GM10266 (cell line): Measurements from ENCODE around the gene PTPN12.
A peak's percentile ranks its signal among the peaks of the same experiment; 100 is the strongest.
"Not testable (repeated sequence)": the region's sequence is repeated elsewhere in the genome, so short reads cannot be mapped to it uniquely, and the experiment has no call there.

Experiments
- DNase-seq: peaks from one replicate; pipeline ENCODE4 v3.0.0; 2012; ENCODE audit errors: extremely low spot score
- TF ChIP-seq, protein P1 (sequence below): IDR thresholded peaks from 2 replicates; pipeline ENCODE4 v1.5.1; 2012; ENCODE audit warnings: mild to moderate bottlenecking, low read depth; ENCODE audit not compliant: control insufficient read depth, insufficient read depth; ENCODE audit errors: missing control alignments

Gene PTPN12

DNA sequence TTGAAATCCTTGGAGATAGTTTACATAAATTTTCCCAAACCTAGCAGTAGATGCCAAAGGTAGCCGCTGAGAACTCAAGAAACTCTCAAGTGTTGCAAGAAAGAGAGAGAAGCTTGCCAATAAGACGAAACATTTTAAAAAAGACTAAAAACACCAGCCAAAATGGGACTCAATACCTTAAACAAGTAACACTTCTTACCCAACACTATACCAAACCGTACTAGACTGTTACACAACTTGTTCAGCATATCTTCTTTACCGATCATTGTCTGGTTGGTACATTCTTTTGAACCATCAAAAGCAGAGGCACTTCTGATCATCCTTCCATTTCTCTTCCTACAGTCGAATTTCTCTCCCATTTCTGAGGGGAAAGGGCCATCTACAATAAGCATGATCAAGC lies 4.8 kb upstream of the PTPN12 start:
- TF ChIP-seq, protein P1, sequence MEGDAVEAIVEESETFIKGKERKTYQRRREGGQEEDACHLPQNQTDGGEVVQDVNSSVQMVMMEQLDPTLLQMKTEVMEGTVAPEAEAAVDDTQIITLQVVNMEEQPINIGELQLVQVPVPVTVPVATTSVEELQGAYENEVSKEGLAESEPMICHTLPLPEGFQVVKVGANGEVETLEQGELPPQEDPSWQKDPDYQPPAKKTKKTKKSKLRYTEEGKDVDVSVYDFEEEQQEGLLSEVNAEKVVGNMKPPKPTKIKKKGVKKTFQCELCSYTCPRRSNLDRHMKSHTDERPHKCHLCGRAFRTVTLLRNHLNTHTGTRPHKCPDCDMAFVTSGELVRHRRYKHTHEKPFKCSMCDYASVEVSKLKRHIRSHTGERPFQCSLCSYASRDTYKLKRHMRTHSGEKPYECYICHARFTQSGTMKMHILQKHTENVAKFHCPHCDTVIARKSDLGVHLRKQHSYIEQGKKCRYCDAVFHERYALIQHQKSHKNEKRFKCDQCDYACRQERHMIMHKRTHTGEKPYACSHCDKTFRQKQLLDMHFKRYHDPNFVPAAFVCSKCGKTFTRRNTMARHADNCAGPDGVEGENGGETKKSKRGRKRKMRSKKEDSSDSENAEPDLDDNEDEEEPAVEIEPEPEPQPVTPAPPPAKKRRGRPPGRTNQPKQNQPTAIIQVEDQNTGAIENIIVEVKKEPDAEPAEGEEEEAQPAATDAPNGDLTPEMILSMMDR, result no peak
- no peak for DNase-seq

DNA sequence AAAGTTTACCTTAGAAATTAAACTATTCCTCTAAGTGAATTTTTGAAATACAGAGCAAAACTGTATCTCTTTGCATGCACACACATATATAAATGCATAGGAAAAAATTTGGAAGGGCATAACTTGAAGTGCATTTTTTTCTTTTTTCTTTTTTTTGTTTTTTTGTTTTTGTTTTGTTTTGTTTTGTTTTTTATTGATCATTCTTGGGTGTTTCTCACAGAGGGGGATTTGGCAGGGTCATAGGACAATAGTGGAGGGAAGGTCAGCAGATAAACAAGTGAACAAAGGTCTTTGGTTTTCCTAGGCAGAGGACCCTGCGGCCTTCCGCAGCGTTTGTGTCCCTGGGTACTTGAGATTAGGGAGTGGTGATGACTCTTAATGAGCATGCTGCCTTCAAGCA lies 4.4 kb upstream of the PTPN12 start:
- DNase-seq, result not testable (repeated sequence)

DNA sequence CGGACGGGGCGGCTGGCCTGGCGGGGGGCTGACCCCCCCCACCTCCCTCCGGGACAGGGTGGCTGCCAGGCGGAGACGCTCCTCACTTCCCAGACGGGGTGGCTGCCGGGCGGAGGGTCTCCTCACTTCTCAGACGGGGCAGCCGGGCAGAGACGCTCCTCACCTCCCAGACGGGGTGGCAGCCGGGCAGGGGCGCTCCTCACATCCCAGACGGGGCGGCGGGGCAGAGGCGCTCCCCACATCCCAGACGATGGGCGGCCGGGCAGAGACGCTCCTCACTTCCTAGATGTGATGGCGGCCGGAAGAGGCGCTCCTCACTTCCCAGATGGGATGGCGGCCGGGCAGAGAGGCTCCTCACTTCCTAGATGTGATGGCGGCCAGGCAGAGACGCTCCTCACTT lies 3.0 kb upstream of the PTPN12 start:
- not testable (repeated sequence) for DNase-seq

DNA sequence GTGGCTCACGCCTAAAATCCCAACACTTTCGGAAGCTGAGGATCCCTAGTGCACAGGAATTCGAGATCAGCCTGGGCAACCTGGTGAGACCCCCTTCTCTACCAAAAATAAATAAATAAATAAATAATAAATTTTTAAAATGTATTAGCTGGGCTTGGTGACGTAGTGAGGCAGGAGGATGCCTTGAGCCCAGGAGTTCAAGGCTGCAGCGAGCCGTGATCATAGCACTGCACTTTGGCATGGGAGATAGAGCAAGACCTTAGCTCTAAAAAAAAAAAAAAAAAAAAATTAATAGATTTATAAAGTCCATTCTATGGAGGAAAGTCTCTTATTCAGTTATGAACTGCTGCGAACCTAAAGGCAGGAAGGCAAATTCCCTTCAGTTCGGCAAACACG lies 1.1 kb upstream of the PTPN12 start:
- DNase-seq, result no peak
- TF ChIP-seq, protein P1, result no peak

DNA sequence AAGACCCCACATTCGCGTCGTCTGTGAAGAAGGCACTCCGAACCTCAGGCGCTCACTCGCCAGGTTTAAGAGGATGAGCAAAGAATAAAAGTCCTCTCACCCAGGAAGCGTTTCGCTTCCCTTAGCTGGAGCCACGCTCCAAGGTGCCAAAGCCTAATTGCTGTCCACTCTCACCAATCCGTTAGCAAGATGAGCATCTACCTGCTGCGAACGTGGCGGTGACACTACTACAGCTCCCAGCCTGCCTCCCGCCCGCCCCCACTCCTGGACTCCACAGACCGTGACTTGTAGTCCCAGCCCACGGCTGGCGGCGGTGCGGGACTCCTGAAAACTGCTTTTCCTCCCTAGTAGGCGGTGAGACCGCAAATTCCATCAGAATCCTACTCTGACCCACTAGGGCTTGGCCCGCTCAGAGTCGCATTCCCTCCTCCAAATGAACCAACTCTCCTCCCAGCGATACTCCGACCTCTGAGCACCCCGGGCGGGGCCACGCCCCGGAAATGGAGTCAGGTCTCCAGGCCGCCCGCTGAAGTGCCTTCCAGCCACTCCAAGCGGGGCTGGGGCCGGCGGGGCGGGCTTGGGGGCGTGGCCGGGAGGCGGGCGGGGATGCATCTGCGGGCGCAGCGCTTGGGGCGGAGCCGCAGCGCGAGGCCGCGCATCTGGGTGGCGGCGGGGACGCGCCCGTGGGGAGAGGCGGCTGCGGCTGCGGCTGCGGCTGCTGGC lies 521 bp upstream of the PTPN12 start:
- TF ChIP-seq, protein P1, result no peak
- DNase-seq, result peak; percentile 100

GRCh38 chr7:77537778-77538280 lies 734 bp downstream of the PTPN12 start:
- DNase-seq, result peak; percentile 65
- TF ChIP-seq, protein P1, result no peak

GRCh38 chr7:77538281-77539212 lies 1.5 kb downstream of the PTPN12 start:
- DNase-seq, result peak; percentile 43
- TF ChIP-seq, protein P1, result no peak

GRCh38 chr7:77540402-77540822 lies 3.3 kb downstream of the PTPN12 start:
- TF ChIP-seq, protein P1, result no peak
- no peak for DNase-seq

DNA sequence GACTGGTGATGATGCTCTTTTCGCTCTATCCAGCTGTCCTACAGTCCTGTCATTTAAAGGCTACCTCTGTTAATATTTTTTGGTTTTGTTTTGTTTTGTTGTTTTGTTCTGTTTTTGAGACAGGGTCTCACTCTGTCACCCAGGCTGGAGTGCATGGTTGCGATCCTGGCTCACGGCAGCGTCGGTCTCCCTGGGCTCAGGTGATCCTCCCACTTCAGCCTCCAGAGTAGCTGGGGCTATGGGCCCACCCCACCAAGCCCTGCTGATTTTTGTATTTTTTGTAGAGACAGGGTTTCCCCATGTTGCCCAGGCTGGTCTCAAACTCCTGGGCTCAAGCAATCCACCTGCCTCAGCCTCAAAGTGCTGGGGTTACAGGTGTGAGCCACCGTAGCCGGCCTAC lies 3.9 kb downstream of the PTPN12 start:
- not testable (repeated sequence) for DNase-seq
